Liver (tissue), 3 donors: ENCODE measurements around the gene BAMBI.

Source experiments
- ATF3 ChIP-seq: IDR thresholded peaks from 2 replicates; pipeline ENCODE4 v1.6.1; 2016; ENCODE audit warnings: antibody characterized with exemption
- CTCF ChIP-seq: fragments of 150-350 bp; IDR thresholded peaks from 2 replicates; pipeline ENCODE4 v1.5.1; 2017; ENCODE audit warnings: improper control_type of control experiment, low read depth, low read length; ENCODE audit not compliant: missing input control
- EGR1 ChIP-seq, 2 donors: IDR thresholded peaks; 2 replicates each; pipeline ENCODE4 v1.6.1; 2016 to 2018; ENCODE audit warnings: antibody characterized with exemption in 2 of 2, low read depth in 2 of 2
- TAF1 ChIP-seq: conservative IDR thresholded peaks from 2 replicates; pipeline ENCODE4 v1.6.1; 2016; ENCODE audit warnings: antibody characterized with exemption, mild to moderate bottlenecking
- donor health status: healthy.
- donor health status: healthy.

GRCh38 chr10:28680358-28680752, 3.0 kb downstream of the BAMBI start:
- TF ChIP-seq EGR1 (IDR thresholded peaks at IDR 0.05; ENCODE audit: low read depth in 2 of 2) (no peak), CTCF (no peak), TAF1 (no peak), ATF3 (no peak)
